Measurements from ENCODE around the gene CASZ1. TPM values are rescaled to one million over a fixed set of nuclear protein-coding genes. Genes with fewer than 3 reads are reported as not detected.

Gene CASZ1
- total RNA-seq, 4 donors from 2014 or later: 21.9 to 60.2 (median 29.6) TPM

DNA sequence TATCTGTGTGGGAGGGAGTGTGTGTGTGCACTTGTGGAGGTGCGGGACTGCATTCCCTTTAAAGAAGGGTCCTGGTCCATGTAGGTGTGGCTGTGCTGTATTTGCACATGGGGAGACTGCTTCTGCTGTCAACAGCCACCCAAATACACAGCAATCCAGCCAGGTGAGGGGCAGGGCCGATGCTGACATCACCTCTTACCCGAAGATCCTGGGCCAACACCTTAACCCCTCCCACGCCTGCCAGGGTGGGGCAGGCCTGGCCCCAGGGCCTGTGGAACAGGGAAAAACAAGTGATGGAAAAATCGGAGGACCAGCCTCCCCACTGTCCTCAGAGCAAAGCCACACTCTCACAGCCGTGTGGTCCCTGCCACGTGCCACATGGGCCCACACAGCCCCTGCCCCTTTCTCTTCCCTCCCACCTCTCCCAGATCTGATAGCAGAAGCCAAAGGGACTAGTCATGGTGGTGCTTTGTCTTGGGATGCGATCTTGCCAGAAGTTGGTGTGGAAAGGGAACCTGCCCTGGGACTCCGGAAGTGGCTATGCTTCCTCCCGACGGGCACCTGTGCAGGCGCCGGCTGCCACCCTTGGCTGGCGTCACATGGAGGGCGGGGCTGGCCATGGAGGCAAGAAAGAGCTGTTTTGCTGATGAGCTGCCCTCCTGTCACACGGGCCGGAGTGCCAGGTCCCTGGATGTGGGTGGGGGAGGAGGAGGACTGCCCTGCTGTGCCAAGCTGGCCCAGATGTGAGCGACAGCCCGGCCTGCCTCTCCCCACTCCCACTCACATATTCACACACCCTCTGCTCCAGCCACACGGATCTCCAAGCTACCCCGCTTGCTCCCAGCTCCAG, 7.8 kb upstream of the CASZ1 start:
- no peak overlapping the region for H3K4me3 ChIP-seq
- H3K36me3 ChIP-seq: no peaks in the 10 kb centered on the region
- no peaks in the 10 kb centered on the region for H3K4me1 ChIP-seq
- no peaks in the 10 kb centered on the region for H3K9me3 ChIP-seq
- 84% methylated on average over 11 of the region's 21 CpGs for WGBS
- TF ChIP-seq POLR2AphosphoS5 (IDR thresholded peaks at IDR 0.05) (no peak), POLR2A (IDR thresholded peaks at IDR 0.05; ENCODE audit: low read depth) (no peak), CTCF (IDR thresholded peaks at IDR 0.05) (no peak), EP300 (IDR thresholded peaks at IDR 0.05) (no peak)
- peaks cover 0 to 47% (median 0%) of the 10 kb centered on the region in 4 donors for H3K27me3 ChIP-seq
- no peak overlapping the region for H3K27ac ChIP-seq (replicated peaks in 1 of 4)
- no peak for DNase-seq (ENCODE audit: extremely low spot score)
- intact Hi-C loops (cut with DNase I): loop anchor here (5.0 kb wide), 1 partner anchor 58 kb away; no protein-coding TSS in a partner anchor

GRCh38 chr1:10802944-10803715, 6.7 kb upstream of the CASZ1 start:
- no peaks in the 10 kb centered on the region for H3K4me1 ChIP-seq
- no peaks in the 10 kb centered on the region for H3K9me3 ChIP-seq
- DNase-seq (ENCODE audit: extremely low spot score): no peak
- 63% methylated on average over 12 of the region's 12 CpGs for WGBS
- intact Hi-C loops (cut with DNase I): loop anchor here (5.0 kb wide), 1 partner anchor 59 kb away; no protein-coding TSS in a partner anchor
- H3K36me3 ChIP-seq: no peaks in the 10 kb centered on the region
- no peak overlapping the region for H3K4me3 ChIP-seq
- TF ChIP-seq EP300 (IDR thresholded peaks at IDR 0.05): no peak
- no peak for TF ChIP-seq POLR2AphosphoS5 (IDR thresholded peaks at IDR 0.05)
- TF ChIP-seq CTCF (IDR thresholded peaks at IDR 0.05): no peak
- TF ChIP-seq POLR2A (IDR thresholded peaks at IDR 0.05; ENCODE audit: low read depth): no peak
- no peak overlapping the region for H3K27ac ChIP-seq (replicated peaks in 1 of 4)
- peaks cover 0 to 49% (median 0%) of the 10 kb centered on the region in 4 donors for H3K27me3 ChIP-seq

GRCh38 chr1:10800778-10801177, 4.3 kb upstream of the CASZ1 start:
- Histone ChIP-seq H3K36me3 (no peaks in the 10 kb centered on the region), H3K9me3 (no peaks in the 10 kb centered on the region), H3K27ac (replicated peaks in 1 of 4) (no peak overlapping the region), H3K27me3 (peaks cover 0 to 42% (median 0%) of the 10 kb centered on the region in 4 donors), H3K4me1 (peaks cover 5 to 16% (median 12%) of the 10 kb centered on the region in 4 donors), H3K4me3 (no peak overlapping the region)
- TF ChIP-seq POLR2A (IDR thresholded peaks at IDR 0.05; ENCODE audit: low read depth) (no peak), POLR2AphosphoS5 (IDR thresholded peaks at IDR 0.05) (no peak)
- 83% methylated on average over 3 of the region's 3 CpGs for WGBS
- intact Hi-C loops (cut with DNase I): loop anchor here (5.0 kb wide), 1 partner anchor 62 kb away; no protein-coding TSS in a partner anchor
- DNase-seq (ENCODE audit: extremely low spot score): no peak

- no peak for DNase-seq (ENCODE audit: extremely low spot score)
- Histone ChIP-seq H3K36me3 (no peaks in the 10 kb centered on the region), H3K27ac (replicated peaks in 1 of 4) (no peak overlapping the region), H3K9me3 (no peaks in the 10 kb centered on the region), H3K4me1 (peaks cover 5 to 25% (median 23%) of the 10 kb centered on the region in 4 donors), H3K4me3 (no peak overlapping the region), H3K27me3 (peaks cover 0 to 53% (median 0%) of the 10 kb centered on the region in 4 donors)
- WGBS: 63% methylated on average over 6 of the region's 6 CpGs
- TF ChIP-seq POLR2A (IDR thresholded peaks at IDR 0.05; ENCODE audit: low read depth) (no peak), CTCF (IDR thresholded peaks at IDR 0.05) (no peak), POLR2AphosphoS5 (IDR thresholded peaks at IDR 0.05) (no peak), EP300 (IDR thresholded peaks at IDR 0.05) (no peak)
- intact Hi-C loops (cut with DNase I): loop anchor here (5.0 kb wide), 4 partner anchors 63 to 287 kb away; no protein-coding TSS in a partner anchor
Observed at GRCh38 chr1:10799726-10800125, 3.3 kb upstream of the CASZ1 start.
